ENCODE data around the gene PCTP. TPM values are rescaled to one million over a fixed set of nuclear protein-coding genes. Genes with fewer than 3 reads are reported as not detected.
A peak's percentile ranks its signal among the peaks of the same experiment; 100 is the strongest.

PCTP gene
- total RNA-seq = 8.8 and 9.4 TPM in 2 replicates

- H3K9me3 Mint-ChIP-seq = no peaks in the 10 kb centered on the region
- H3K4me1 Mint-ChIP-seq (ENCODE audit: low read depth) = peaks cover 14% of the 10 kb centered on the region
- H3K4me3 Mint-ChIP-seq (ENCODE audit: low read depth) = peak within 1 kb of the TSS; percentile 81
- H3K36me3 Mint-ChIP-seq (ENCODE audit: low read depth) = no peaks in the 10 kb centered on the region
- H3K27me3 Mint-ChIP-seq (ENCODE audit: low read depth) = peaks cover 30% of the 10 kb centered on the region
- intact Hi-C loops (cut with micrococcal nuclease) = loop anchor here (2.0 to 5.0 kb wide), 2 partner anchors 16 to 329 kb away; partner anchors contain the start of gene MMD
- H3K27ac Mint-ChIP-seq = peak within 1 kb of the TSS; percentile 28
- peak; percentile 85 for DNase-seq (ENCODE audit: low spot score)
Measured at GRCh38 chr17:55750750-55751657, at the start of gene PCTP. PCTP (plus strand) TSS chr17:55751051; CDS start chr17:55751104, 53 bp downstream.

DNA sequence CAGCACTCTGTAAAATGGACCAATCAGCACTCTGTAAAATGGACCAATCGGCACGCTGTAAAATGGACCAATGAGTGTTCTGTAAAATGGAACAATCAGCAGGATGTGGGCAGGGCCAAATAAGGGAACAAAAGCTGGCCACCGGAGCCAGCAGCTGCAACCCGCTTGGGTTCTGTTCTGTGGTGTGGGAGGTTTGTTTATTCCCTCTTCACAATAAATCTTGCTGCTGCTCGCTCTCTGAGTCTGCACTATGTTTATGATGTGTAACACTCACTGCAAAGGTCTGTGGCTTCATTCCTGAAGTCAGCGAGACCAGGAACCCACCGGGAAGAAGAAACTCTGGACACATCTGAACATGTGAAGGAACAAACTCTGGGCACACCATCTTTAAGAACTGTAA lies 48.7 kb upstream of the PCTP start:
- H3K4me3 Mint-ChIP-seq (ENCODE audit: low read depth) = no peak overlapping the region
- no peak for DNase-seq (ENCODE audit: low spot score)
- intact Hi-C loops (cut with micrococcal nuclease) = no loop called here
- no peaks in the 10 kb centered on the region for H3K4me1 Mint-ChIP-seq (ENCODE audit: low read depth)
- H3K27me3 Mint-ChIP-seq (ENCODE audit: low read depth) = peaks cover 7% of the 10 kb centered on the region
- no peaks in the 10 kb centered on the region for H3K9me3 Mint-ChIP-seq
- no peaks in the 10 kb centered on the region for H3K36me3 Mint-ChIP-seq (ENCODE audit: low read depth)
- H3K27ac Mint-ChIP-seq = no peak overlapping the region

GRCh38 chr17:55704401-55704800 lies 46.5 kb upstream of the PCTP start:
- H3K36me3 Mint-ChIP-seq (ENCODE audit: low read depth) = no peaks in the 10 kb centered on the region
- no peak overlapping the region for H3K4me3 Mint-ChIP-seq (ENCODE audit: low read depth)
- no peak for DNase-seq (ENCODE audit: low spot score)
- H3K9me3 Mint-ChIP-seq = no peaks in the 10 kb centered on the region
- no peak overlapping the region for H3K27ac Mint-ChIP-seq
- intact Hi-C loops (cut with micrococcal nuclease) = no loop called here
- H3K4me1 Mint-ChIP-seq (ENCODE audit: low read depth) = no peaks in the 10 kb centered on the region
- H3K27me3 Mint-ChIP-seq (ENCODE audit: low read depth) = peaks cover 3% of the 10 kb centered on the region

DNA sequence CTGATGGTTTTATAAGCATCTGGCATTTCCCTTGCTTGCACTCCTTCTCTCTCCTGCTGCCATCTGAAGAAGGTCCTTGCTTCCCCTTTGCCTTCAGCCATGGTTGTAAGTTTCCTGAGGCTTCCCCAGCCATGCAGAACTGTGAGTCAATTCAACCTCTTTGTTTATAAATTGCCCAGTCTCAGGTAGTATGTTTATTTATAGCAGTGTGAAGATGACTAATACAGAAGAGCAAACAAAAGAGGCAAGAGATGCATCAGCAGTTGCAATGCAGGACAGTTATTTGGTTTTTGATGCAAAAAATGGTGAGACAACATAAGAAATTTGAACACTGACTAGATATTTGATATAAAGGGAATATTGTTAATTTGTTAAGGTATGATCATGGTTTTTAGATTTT lies 45.0 kb upstream of the PCTP start:
- H3K27me3 Mint-ChIP-seq (ENCODE audit: low read depth) = peaks cover 3% of the 10 kb centered on the region
- H3K9me3 Mint-ChIP-seq = no peaks in the 10 kb centered on the region

GRCh38 chr17:55706808-55707773 lies 43.8 kb upstream of the PCTP start:
- Mint-ChIP-seq H3K4me3 (ENCODE audit: low read depth) (no peak overlapping the region), H3K36me3 (ENCODE audit: low read depth) (no peaks in the 10 kb centered on the region), H3K27me3 (ENCODE audit: low read depth) (peaks cover 5% of the 10 kb centered on the region), H3K4me1 (ENCODE audit: low read depth) (no peaks in the 10 kb centered on the region), H3K9me3 (no peaks in the 10 kb centered on the region), H3K27ac (no peak overlapping the region)
- DNase-seq (ENCODE audit: low spot score) = no peak
- intact Hi-C loops (cut with micrococcal nuclease) = no loop called here

More for the DNA sequence above, 45.0 kb upstream of the PCTP start:
- H3K4me1 Mint-ChIP-seq (ENCODE audit: low read depth) = no peaks in the 10 kb centered on the region
- H3K27ac Mint-ChIP-seq = no peak overlapping the region
- no peak overlapping the region for H3K4me3 Mint-ChIP-seq (ENCODE audit: low read depth)
- no peaks in the 10 kb centered on the region for H3K36me3 Mint-ChIP-seq (ENCODE audit: low read depth)
- intact Hi-C loops (cut with micrococcal nuclease) = no loop called here
- DNase-seq (ENCODE audit: low spot score) = no peak

DNA sequence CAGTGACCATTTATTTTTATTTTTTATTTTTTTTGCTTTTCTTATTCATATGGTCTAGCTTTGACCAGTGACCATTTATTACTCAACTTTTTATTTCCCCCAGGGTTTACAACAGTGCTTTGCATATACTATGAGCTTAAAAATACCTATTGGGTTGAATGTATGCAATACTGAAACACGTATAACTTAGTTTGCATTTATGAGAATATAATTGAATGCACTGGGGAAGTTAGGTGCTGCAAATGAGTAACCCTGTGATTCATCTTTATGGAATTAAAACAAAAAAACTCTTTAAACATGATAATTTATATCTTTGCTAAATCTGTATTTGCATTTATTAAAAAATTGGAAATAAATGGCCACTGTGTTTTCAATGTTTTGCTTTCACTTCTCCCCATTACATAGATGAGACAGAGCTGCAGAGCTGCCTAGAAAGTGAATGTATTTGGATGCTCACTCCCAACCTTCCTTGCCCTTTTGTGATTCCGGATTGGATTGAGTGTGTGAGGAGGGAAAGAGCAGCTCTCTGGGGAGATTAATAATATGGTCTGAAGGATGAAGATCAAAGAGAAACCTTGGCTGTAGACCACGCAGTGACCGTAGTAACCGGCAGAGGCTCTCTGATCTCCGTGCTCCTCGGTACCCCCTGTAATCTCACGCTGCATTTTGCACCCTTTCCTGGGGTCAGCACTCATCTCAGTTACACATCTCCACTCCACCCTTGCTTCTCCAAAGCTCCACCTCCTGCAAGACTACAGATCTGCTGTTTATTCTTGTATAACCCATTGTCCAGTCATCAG lies 42.5 kb upstream of the PCTP start:
- no peak overlapping the region for H3K4me3 Mint-ChIP-seq (ENCODE audit: low read depth)
- no peaks in the 10 kb centered on the region for H3K36me3 Mint-ChIP-seq (ENCODE audit: low read depth)
- H3K9me3 Mint-ChIP-seq = no peaks in the 10 kb centered on the region
- no peaks in the 10 kb centered on the region for H3K4me1 Mint-ChIP-seq (ENCODE audit: low read depth)
- no peak for DNase-seq (ENCODE audit: low spot score)
- intact Hi-C loops (cut with micrococcal nuclease) = no loop called here
- peaks cover 5% of the 10 kb centered on the region for H3K27me3 Mint-ChIP-seq (ENCODE audit: low read depth)
- H3K27ac Mint-ChIP-seq = no peak overlapping the region

GRCh38 chr17:55709440-55709839 lies 41.4 kb upstream of the PCTP start:
- intact Hi-C loops (cut with micrococcal nuclease) = no loop called here
- no peaks in the 10 kb centered on the region for H3K9me3 Mint-ChIP-seq

DNA sequence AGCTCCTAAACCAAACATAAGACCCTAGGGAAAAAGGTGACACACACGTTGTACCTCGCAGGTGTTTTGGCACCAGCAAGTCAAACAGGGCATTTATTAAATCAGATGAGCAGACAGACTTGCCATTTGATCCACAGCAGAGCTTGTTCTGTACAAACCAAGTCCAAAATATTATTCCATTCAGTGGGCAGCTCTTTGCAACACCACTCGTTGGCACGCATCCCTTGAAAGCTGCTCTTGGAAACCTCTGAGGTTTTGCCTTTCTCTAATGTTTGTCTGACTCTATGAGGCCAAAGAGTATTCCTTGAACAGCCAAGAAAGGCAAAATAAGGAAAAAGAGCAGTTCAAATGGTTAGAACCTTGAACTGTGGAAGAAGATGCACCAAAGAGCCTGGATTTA lies 40.9 kb upstream of the PCTP start:
- Mint-ChIP-seq H3K4me1 (ENCODE audit: low read depth) (no peaks in the 10 kb centered on the region), H3K4me3 (ENCODE audit: low read depth) (no peak overlapping the region), H3K9me3 (no peaks in the 10 kb centered on the region), H3K27ac (no peak overlapping the region), H3K36me3 (ENCODE audit: low read depth) (no peaks in the 10 kb centered on the region), H3K27me3 (ENCODE audit: low read depth) (peaks cover 5% of the 10 kb centered on the region)
- intact Hi-C loops (cut with micrococcal nuclease) = no loop called here
- DNase-seq (ENCODE audit: low spot score) = no peak

More at GRCh38 chr17:55709440-55709839, 41.4 kb upstream of the PCTP start:
- Mint-ChIP-seq H3K27me3 (ENCODE audit: low read depth) (peaks cover 5% of the 10 kb centered on the region), H3K36me3 (ENCODE audit: low read depth) (no peaks in the 10 kb centered on the region), H3K4me1 (ENCODE audit: low read depth) (no peaks in the 10 kb centered on the region), H3K27ac (no peak overlapping the region), H3K4me3 (ENCODE audit: low read depth) (no peak overlapping the region)
- DNase-seq (ENCODE audit: low spot score) = no peak

GRCh38 chr17:55710410-55710809 lies 40.4 kb upstream of the PCTP start:
- no peaks in the 10 kb centered on the region for H3K4me1 Mint-ChIP-seq (ENCODE audit: low read depth)
- DNase-seq (ENCODE audit: low spot score) = no peak
- intact Hi-C loops (cut with micrococcal nuclease) = no loop called here
- H3K27ac Mint-ChIP-seq = no peak overlapping the region
- H3K27me3 Mint-ChIP-seq (ENCODE audit: low read depth) = peaks cover 5% of the 10 kb centered on the region
- no peaks in the 10 kb centered on the region for H3K9me3 Mint-ChIP-seq
- H3K4me3 Mint-ChIP-seq (ENCODE audit: low read depth) = no peak overlapping the region
- no peaks in the 10 kb centered on the region for H3K36me3 Mint-ChIP-seq (ENCODE audit: low read depth)

DNA sequence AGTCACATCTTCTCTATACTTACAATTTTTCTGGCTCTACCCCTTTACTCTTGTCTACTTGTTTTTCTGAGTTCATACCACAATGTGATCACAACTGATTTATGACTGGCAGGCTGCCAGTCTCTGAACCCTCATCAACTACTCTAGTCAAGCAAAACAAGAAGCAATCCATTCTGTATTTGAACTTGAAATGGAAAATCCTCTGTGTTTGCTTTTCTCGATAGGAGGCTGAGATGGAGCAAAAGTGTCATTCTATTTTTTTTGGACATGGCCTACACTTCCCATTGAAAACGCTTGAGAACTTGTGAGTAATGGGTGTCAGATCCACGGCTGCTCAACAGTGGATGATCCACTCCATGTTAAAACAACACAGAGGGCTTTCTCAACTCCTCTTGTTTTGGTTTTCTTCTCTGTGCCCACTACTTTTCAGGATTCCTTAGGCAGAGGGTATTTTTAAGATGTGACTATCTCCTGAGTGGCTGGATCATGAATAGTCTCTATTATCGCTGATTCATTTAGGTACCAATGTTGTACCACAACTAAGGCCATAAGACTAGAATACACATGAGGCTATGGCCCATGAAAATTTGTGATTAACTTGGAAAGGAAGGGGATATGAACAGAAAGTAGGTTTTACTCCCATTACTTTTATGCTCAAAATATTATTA lies 39.9 kb upstream of the PCTP start:
- Mint-ChIP-seq H3K4me3 (ENCODE audit: low read depth) (no peak overlapping the region), H3K9me3 (no peaks in the 10 kb centered on the region), H3K27me3 (ENCODE audit: low read depth) (peaks cover 5% of the 10 kb centered on the region), H3K27ac (no peak overlapping the region), H3K4me1 (ENCODE audit: low read depth) (no peaks in the 10 kb centered on the region), H3K36me3 (ENCODE audit: low read depth) (no peaks in the 10 kb centered on the region)
- intact Hi-C loops (cut with micrococcal nuclease) = no loop called here
- DNase-seq (ENCODE audit: low spot score) = no peak

DNA sequence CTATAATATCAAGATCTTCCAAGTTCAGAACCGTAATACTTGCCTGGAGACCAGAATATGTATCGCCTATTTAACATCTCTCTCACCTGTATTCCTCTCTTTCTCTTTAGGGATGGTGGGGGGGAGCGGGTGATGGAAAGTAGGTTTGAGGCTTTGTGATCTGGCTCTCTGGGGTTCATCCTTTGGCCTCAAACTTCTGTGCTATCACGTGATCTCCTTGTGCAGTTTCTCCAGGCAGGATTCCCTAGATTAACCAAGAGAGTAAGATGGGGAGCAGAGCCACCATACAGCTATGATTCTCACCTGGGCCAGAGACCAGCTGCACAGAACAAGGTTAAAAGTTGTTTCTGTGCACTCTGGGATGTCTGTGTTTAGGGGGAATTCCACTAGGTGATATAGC lies 33.4 kb upstream of the PCTP start:
- Mint-ChIP-seq H3K27ac (no peak overlapping the region), H3K4me3 (ENCODE audit: low read depth) (no peak overlapping the region), H3K27me3 (ENCODE audit: low read depth) (peaks cover 19% of the 10 kb centered on the region), H3K36me3 (ENCODE audit: low read depth) (no peaks in the 10 kb centered on the region), H3K9me3 (no peaks in the 10 kb centered on the region), H3K4me1 (ENCODE audit: low read depth) (no peaks in the 10 kb centered on the region)
- no peak for DNase-seq (ENCODE audit: low spot score)
- intact Hi-C loops (cut with micrococcal nuclease) = no loop called here

Data from activated T-helper 2 cell treated with anti-CD3 and anti-CD28 coated beads, Interferon-gamma antibody, Interleukin-2, Interleukin-4, amounts not matched to agents 10 μg/mL and 5 μg/mL and 100 μg/mL, durations not matched to agents 14 hours and 24 hours and 36 hours (primary cell).